ENCODE measurements around the gene EFL1.
"Not testable (repeated sequence)": the region's sequence is repeated elsewhere in the genome, so short reads cannot be mapped to it uniquely, and the experiment has no call there.

The EFL1 gene

GRCh38 chr15:82197733-82198594 lies 64.6 kb downstream of the EFL1 start:
- DNase-seq (ENCODE audit: low read depth) = peak; percentile 8

- no peak for DNase-seq (ENCODE audit: low read depth)
Measured at GRCh38 chr15:82196353-82196752, 66.2 kb downstream of the EFL1 start.

- not testable (repeated sequence) for DNase-seq (ENCODE audit: low read depth)
Measured at GRCh38 chr15:82195818-82196217, 66.7 kb downstream of the EFL1 start.

GRCh38 chr15:82194488-82194887 lies 68.0 kb downstream of the EFL1 start:
- DNase-seq (ENCODE audit: low read depth) = not testable (repeated sequence)

GRCh38 chr15:82193435-82193834 lies 69.1 kb downstream of the EFL1 start:
- not testable (repeated sequence) for DNase-seq (ENCODE audit: low read depth)

- not testable (repeated sequence) for DNase-seq (ENCODE audit: low read depth)
Measured at GRCh38 chr15:82192394-82192793, 70.1 kb downstream of the EFL1 start.

- DNase-seq (ENCODE audit: low read depth) = no peak
Measured at GRCh38 chr15:82186719-82187406, 75.7 kb downstream of the EFL1 start.

GRCh38 chr15:82186161-82186560 lies 76.4 kb downstream of the EFL1 start:
- no peak for DNase-seq (ENCODE audit: low read depth)

GRCh38 chr15:82184776-82185175 lies 77.8 kb downstream of the EFL1 start:
- DNase-seq (ENCODE audit: low read depth) = no peak

GRCh38 chr15:82184355-82184754 lies 78.2 kb downstream of the EFL1 start:
- no peak for DNase-seq (ENCODE audit: low read depth)

GRCh38 chr15:82183121-82184031 lies 79.2 kb downstream of the EFL1 start:
- DNase-seq (ENCODE audit: low read depth) = no peak

GRCh38 chr15:82181371-82181770 lies 81.2 kb downstream of the EFL1 start:
- DNase-seq (ENCODE audit: low read depth) = no peak

GRCh38 chr15:82178061-82178460 lies 84.5 kb downstream of the EFL1 start:
- no peak for DNase-seq (ENCODE audit: low read depth)

- no peak for DNase-seq (ENCODE audit: low read depth)
Measured at GRCh38 chr15:82177291-82178010, 85.1 kb downstream of the EFL1 start.

GRCh38 chr15:82176542-82176941 lies 86.0 kb downstream of the EFL1 start:
- no peak for DNase-seq (ENCODE audit: low read depth)

GRCh38 chr15:82174471-82175235 lies 87.9 kb downstream of the EFL1 start:
- DNase-seq (ENCODE audit: low read depth) = no peak

- no peak for DNase-seq (ENCODE audit: low read depth)
Measured at GRCh38 chr15:82173108-82173507, 89.4 kb downstream of the EFL1 start.

GRCh38 chr15:82172506-82172905 lies 90.0 kb downstream of the EFL1 start:
- no peak for DNase-seq (ENCODE audit: low read depth)

- DNase-seq (ENCODE audit: low read depth) = no peak
Measured at GRCh38 chr15:82168757-82169156, 93.8 kb downstream of the EFL1 start.

- DNase-seq (ENCODE audit: low read depth) = no peak
Measured at GRCh38 chr15:82168296-82168695, 94.2 kb downstream of the EFL1 start.

- no peak for DNase-seq (ENCODE audit: low read depth)
Measured at GRCh38 chr15:82165948-82166376, 96.6 kb downstream of the EFL1 start.
